Thoracic aorta (tissue), 2 donors: ENCODE measurements around the gene FLAD1. TPM values are rescaled to one million over a fixed set of nuclear protein-coding genes. Genes with fewer than 3 reads are reported as not detected.

ENCODE experiments used
- ATAC-seq: fragments of 150-250 bp; one replicate; pipeline ENCODE4 v1.8.0; 2017; ENCODE audit warnings: low read depth; ENCODE audit not compliant: insufficient number of reproducible peaks, low FRiP score
- DNase-seq: peaks from one replicate; pipeline ENCODE4 v3.0.0-alpha.2; 2020; ENCODE audit warnings: low spot score
- H3K27ac ChIP-seq, 2 donors: fragments of 200-600 bp; sonication (generic); 1 replicate in 1 of 2; 2 replicates in 1 of 2; pipeline ENCODE4 v1.5.1; 2016; ENCODE audit warnings: mild to moderate bottlenecking in 2 of 2, moderate library complexity in 2 of 2
- H3K27me3 ChIP-seq: fragments of 200-600 bp; sonication (generic); replicated peaks from 2 replicates; pipeline ENCODE4 v1.6.0; 2016; ENCODE audit warnings: mild to moderate bottlenecking; ENCODE audit not compliant: insufficient read depth
- H3K36me3 ChIP-seq: fragments of 200-600 bp; sonication (generic); one replicate; pipeline ENCODE4 v1.5.1; 2016
- H3K4me1 ChIP-seq, 2 donors: fragments of 200-600 bp; sonication (generic); 1 replicate in 1 of 2; 2 replicates in 1 of 2; pipeline versions ENCODE4 v1.5.1 to v1.6.0; 2016; ENCODE audit warnings: low read depth in 2 of 2, mild to moderate bottlenecking in 1 of 2; ENCODE audit not compliant: control insufficient read depth in 1 of 2
- H3K4me3 ChIP-seq: fragments of 200-600 bp; sonication (generic); 2 replicates; pipeline ENCODE4 v1.5.1; 2016; ENCODE audit warnings: mild to moderate bottlenecking
- H3K9me3 ChIP-seq: fragments of 200-600 bp; sonication (generic); 2 replicates; pipeline ENCODE4 v1.5.1; 2016
- total RNA-seq, 2 donors: library from RNA; depleted of rRNA; stranded (reverse); fragments of >200 nt; gene quantifications; one replicate each; pipeline versions ENCODE4 v1.1.0 to v1.2.3, GENCODE V29; 2016
- TF ChIP-seq, protein P1 (sequence below): fragments of 200-600 bp; sonication (generic); IDR thresholded peaks from one replicate; pipeline ENCODE4 v1.5.1; 2019; ENCODE audit warnings: antibody characterized with exemption

The FLAD1 gene
- total RNA-seq, 2 donors from 2014 or later, result 23.8 to 27.2 TPM

DNA sequence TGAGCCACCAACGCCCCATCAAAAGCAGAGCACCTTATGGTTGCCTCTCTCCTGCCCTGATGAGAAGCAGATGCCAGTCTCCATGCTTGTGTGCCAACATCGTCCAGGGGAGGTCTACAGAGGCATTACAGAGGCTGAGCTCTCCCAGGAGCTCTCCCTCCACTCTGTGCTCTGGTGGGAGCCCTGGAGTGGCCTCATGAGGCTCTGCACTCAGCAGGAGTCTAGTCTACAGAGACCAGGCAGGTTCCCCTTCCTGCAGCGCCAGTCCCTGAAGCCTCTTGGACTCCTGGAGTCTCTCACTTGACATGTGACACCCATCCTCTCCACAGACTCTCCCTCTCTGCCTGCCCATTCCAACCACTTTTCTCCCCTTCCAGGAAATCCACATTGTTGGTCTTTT lies 53.9 kb downstream of the FLAD1 start:
- DNase-seq (no peak), ATAC-seq (no peak)
- Histone ChIP-seq H3K27me3 (no peaks in the 10 kb centered on the region), H3K27ac (no peak overlapping the region), H3K4me3 (no peak overlapping the region), H3K9me3 (no peaks in the 10 kb centered on the region), H3K4me1 (no peaks in the 10 kb centered on the region), H3K36me3 (no peaks in the 10 kb centered on the region)
- TF ChIP-seq, protein P1, sequence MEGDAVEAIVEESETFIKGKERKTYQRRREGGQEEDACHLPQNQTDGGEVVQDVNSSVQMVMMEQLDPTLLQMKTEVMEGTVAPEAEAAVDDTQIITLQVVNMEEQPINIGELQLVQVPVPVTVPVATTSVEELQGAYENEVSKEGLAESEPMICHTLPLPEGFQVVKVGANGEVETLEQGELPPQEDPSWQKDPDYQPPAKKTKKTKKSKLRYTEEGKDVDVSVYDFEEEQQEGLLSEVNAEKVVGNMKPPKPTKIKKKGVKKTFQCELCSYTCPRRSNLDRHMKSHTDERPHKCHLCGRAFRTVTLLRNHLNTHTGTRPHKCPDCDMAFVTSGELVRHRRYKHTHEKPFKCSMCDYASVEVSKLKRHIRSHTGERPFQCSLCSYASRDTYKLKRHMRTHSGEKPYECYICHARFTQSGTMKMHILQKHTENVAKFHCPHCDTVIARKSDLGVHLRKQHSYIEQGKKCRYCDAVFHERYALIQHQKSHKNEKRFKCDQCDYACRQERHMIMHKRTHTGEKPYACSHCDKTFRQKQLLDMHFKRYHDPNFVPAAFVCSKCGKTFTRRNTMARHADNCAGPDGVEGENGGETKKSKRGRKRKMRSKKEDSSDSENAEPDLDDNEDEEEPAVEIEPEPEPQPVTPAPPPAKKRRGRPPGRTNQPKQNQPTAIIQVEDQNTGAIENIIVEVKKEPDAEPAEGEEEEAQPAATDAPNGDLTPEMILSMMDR, result no peak

DNA sequence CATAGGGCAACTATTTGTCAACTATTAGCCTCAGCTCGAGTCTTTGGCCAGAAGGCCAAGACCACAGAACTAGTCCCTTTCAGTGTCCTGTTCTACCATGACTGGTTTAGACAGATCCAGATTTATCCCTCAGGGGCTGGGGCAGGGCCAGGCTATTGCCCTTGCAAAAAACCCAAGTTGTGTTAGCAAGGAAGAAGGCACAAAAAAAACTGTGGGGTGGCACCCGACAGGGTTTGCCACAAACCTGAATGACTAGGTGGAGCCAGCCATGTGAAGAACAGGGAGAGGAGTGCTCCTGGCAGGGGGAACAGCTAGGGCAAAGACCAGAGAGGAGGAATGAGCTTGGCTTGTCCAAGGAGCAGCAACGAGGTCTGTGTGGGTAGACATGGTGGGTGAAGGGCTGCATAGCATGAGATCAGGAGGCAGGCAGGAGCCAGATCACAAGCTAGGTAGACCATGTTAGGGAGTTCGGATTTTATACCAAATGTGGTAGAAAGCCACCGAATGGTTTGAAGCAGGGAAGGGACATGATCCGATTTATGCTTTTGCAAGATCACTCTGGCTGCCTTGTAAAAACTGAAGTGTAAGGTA lies 54.8 kb downstream of the FLAD1 start:
- ATAC-seq (no peak), DNase-seq (no peak)
- no peak overlapping the region for H3K4me3 ChIP-seq
- no peaks in the 10 kb centered on the region for H3K4me1 ChIP-seq
- H3K9me3 ChIP-seq, result no peaks in the 10 kb centered on the region
- TF ChIP-seq, protein P1, result no peak
- no peaks in the 10 kb centered on the region for H3K27me3 ChIP-seq
- H3K36me3 ChIP-seq, result no peaks in the 10 kb centered on the region
- no peak overlapping the region for H3K27ac ChIP-seq

DNA sequence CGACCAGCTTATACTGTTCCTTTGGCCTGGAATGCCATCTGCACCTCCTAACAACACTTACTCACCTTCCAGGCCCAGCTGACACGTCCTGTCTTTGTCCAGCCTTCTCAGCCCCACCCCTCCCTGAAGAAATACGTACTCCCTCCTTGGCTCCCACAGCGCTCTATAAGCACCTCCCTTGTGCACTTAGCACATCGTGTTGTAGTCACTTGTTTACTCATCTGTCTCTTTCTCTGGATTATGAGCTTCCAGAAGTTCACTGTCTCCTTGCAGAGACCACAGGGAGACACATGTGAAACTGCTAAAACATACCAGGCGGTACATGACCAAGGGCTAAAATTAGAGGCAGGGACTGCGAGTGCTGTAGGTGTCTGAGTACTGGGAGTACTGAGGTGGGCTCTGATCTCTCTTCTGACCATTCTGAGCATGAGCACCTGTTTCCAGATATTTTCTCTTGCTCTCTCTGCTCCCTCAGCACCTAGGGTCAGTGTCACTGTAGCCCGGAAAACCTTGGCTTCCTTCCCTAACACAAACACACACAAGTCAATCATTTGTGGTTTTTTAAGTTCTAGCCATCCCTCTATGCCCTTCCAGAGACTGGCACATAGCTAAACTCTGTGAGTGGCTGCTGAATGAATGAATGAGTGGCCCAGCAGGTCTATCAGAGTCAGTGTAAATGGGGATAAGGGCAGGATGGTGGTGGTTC lies 55.6 kb downstream of the FLAD1 start:
- DNase-seq, result no peak
- Histone ChIP-seq H3K9me3 (no peaks in the 10 kb centered on the region), H3K27me3 (no peaks in the 10 kb centered on the region), H3K4me1 (no peaks in the 10 kb centered on the region), H3K36me3 (no peaks in the 10 kb centered on the region), H3K27ac (no peak overlapping the region), H3K4me3 (no peak overlapping the region)
- TF ChIP-seq, protein P1, result no peak
- no peak for ATAC-seq

DNA sequence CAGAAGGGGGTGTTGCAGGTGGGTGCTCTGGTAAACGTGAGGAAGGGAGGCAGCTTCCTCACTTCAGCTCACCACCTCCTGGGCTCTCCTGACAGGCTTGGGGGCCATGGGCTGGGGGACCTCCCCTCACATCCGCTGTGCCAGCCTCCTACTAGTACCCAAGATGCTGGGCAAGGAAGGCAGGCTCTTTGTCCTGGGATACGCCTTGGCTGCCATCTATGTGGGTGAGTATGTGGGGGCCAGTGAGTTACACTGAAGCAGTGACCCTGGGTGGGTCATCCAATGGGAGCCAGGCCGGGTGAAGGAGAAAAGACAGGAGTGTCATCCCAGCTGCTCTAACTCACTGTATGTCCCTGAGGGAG lies 56.1 kb downstream of the FLAD1 start:
- Histone ChIP-seq H3K27ac (no peak overlapping the region), H3K4me3 (no peak overlapping the region), H3K36me3 (no peaks in the 10 kb centered on the region), H3K4me1 (no peaks in the 10 kb centered on the region), H3K9me3 (no peaks in the 10 kb centered on the region), H3K27me3 (no peaks in the 10 kb centered on the region)
- ATAC-seq (no peak), DNase-seq (no peak)
- TF ChIP-seq, protein P1, result no peak

DNA sequence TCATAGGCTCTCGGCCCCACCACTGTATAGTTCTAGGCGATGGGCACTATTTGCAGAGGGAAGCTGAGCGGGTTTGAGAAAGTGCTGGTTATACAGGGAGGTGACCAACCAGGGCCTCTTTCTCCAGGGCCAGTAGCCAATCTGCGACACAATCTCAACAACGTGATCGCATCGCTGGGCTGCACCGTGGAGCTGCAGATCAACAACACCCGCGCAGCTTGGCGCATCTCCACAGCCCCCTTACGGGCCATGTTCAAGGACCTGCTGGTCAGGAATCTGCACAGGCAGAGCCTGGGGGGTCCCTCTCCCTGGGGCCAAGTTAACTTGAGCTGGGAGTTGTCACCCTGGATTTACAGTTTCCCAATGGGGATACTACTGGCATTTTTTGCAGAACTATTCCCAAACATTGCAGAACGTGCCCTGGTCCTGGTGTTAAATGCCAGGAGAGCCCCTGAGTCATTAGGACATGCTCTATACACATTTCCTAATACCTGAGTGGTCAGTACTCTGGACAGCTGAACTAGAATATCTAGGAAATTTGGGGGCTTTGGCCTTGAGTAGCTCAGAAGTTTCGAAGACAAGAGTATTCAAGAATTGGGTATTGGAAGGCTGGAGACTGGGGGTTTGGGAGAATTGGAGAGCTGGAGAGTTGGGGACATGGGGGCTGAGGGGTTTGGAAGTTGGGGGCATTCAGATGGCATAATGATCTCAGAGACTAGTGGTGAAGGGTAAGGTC lies 57.4 kb downstream of the FLAD1 start:
- DNase-seq, result no peak
- Histone ChIP-seq H3K36me3 (no peaks in the 10 kb centered on the region), H3K27me3 (no peaks in the 10 kb centered on the region), H3K4me1 (peaks cover 0 to 4% of the 10 kb centered on the region in 2 donors), H3K9me3 (no peaks in the 10 kb centered on the region), H3K4me3 (no peak overlapping the region), H3K27ac (no peak overlapping the region)
- TF ChIP-seq, protein P1, result no peak
- no peak for ATAC-seq
